Measurements from ENCODE around the gene KIF21A.

The KIF21A gene

DNA sequence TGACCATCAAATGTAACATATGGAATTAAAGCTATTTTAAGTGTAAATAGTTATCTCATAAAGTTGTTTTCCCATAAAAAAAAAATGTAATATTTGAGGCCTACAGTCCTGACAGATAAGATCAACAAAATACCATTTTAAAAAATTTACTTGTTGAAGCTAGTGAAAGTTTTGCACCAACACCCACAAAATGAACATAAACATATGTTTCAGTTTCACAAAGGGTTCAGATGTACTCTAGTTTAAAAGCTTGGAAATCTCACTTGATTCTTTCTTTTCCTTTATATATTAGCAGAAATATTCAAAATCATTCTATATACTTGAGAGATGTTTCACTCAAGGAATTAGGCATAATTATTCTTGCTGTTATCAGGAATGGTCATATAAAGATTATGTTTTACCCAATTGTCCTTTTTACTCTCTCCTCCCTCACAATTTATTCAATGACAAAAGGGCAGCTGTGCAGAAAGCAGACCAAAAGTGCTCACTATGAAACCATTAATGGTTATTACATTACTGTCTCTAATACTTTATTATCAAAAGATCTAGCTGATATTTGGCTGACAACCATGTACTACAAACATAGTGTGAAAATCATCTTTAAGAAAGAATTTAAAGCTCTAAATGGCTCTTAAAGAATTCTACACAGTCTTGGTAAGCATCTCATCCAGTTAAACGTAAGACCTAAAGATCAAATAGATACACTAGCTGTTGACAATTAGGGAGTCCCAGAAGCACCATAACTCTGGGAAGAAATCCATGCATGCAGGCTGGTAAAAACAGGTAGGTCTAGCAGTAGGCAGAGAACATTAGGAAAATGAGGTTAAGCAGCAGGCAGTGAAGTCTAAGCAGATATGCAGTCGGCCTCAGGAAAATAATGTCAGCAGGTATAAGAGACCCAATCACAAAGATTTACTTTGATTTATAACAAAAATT lies 28.8 kb downstream of the KIF21A start:
- DNase-seq (ENCODE audit: extremely low read depth, low read depth): no peak
- TF ChIP-seq CTCF (IDR thresholded peaks at IDR 0.05; ENCODE audit: low read depth, low read length): no peak

DNA sequence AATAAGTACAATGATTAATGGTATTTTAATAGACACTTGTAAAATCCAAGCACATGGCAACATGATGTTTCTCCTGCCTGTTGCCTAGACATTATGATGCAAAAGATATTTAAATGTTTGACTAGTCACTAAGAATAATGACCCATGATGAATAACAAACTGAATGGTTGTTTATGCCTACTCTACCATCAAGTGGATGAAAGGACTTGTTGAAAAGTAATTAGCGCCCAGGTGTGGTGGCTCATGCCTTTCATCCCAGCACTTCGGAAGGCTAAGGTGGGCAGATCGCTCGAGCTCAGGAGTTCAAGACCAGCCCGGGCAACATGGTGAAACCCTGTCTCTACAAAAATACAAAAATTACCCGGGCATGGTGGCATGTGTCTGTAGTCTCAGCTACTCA lies 30.7 kb downstream of the KIF21A start:
- TF ChIP-seq CTCF (IDR thresholded peaks at IDR 0.05; ENCODE audit: low read depth, low read length): no peak
- DNase-seq (ENCODE audit: extremely low read depth, low read depth): no peak

GRCh38 chr12:39406262-39406661 lies 36.7 kb downstream of the KIF21A start:
- TF ChIP-seq CTCF (IDR thresholded peaks at IDR 0.05; ENCODE audit: low read depth, low read length): no peak
- no peak for DNase-seq (ENCODE audit: extremely low read depth, low read depth)

- DNase-seq (ENCODE audit: extremely low read depth, low read depth): no peak
- no peak for TF ChIP-seq CTCF (IDR thresholded peaks at IDR 0.05; ENCODE audit: low read depth, low read length)
Measured at GRCh38 chr12:39405580-39405979, 37.3 kb downstream of the KIF21A start.

DNA sequence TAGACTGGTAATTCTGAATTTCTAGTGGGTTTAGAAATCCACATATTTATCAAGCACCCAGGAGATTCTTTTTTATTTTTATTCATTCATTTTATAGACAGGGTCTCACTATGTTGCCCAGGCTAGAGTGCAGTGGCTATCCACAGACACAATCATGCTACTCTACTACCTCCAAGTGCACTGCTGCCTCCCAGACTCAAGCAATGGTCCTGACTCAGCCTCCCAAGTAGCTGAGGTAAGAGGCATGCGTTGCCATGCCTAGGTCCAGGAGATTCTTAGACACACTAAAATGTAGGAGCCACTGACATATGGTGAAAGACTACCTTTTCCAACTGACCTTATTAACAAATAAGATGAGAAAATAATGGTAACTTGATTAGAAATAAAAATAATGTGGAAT lies 38.9 kb downstream of the KIF21A start:
- no peak for TF ChIP-seq CTCF (IDR thresholded peaks at IDR 0.05; ENCODE audit: low read depth, low read length)
- DNase-seq (ENCODE audit: extremely low read depth, low read depth): no peak

- no peak for DNase-seq (ENCODE audit: extremely low read depth, low read depth)
- no peak for TF ChIP-seq CTCF (IDR thresholded peaks at IDR 0.05; ENCODE audit: low read depth, low read length)
Measured at GRCh38 chr12:39403376-39403775, 39.5 kb downstream of the KIF21A start.

- no peak for DNase-seq (ENCODE audit: extremely low read depth, low read depth)
- TF ChIP-seq CTCF (IDR thresholded peaks at IDR 0.05; ENCODE audit: low read depth, low read length): no peak
Measured at GRCh38 chr12:39402922-39403321, 40.0 kb downstream of the KIF21A start.

All from AG09319 (cell line).